ENCODE data around the gene YBX2. TPM values are rescaled to one million over a fixed set of nuclear protein-coding genes. Genes with fewer than 3 reads are reported as not detected.

The YBX2 gene
- total RNA-seq, 1 experiment from 2014 or later = not detected

GRCh38 chr17:7311110-7311705 is 16.8 kb upstream of the YBX2 start:
- H3K9me3 ChIP-seq (ENCODE audit: low read length) = no peaks in the 10 kb centered on the region
- no peaks in the 10 kb centered on the region for H3K27me3 ChIP-seq (ENCODE audit: low read length)
- peaks cover 46% of the 10 kb centered on the region for H4K20me1 ChIP-seq (ENCODE audit: insufficient read depth, low read depth, low read length)
- H3K79me2 ChIP-seq (ENCODE audit: low read length) = peaks cover 36% of the 10 kb centered on the region
- H3K36me3 ChIP-seq (ENCODE audit: insufficient read depth, low read length) = peaks cover 47% of the 10 kb centered on the region
- H3K4me1 ChIP-seq (ENCODE audit: low read length) = peaks cover 64% of the 10 kb centered on the region
- H3K9me2 ChIP-seq (replicated peaks; ENCODE audit: insufficient read depth, low read length) = no peaks in the 10 kb centered on the region
- H3K9ac ChIP-seq (ENCODE audit: low read length) = peak overlapping the region; percentile 22; the same call in 1 of the 2 replicates
- no peak overlapping the region for H2AFZ ChIP-seq (ENCODE audit: low read length)
- no peak overlapping the region; the same call in 1 of the 2 replicates for H3K27ac ChIP-seq (ENCODE audit: low read length)
- no peak overlapping the region for H3K4me3 ChIP-seq (ENCODE audit: low read length)
- DNase-seq = no peak
- peak overlapping the region; percentile 85 for H3K4me2 ChIP-seq (ENCODE audit: low read depth, low read length, poor library complexity, severe bottlenecking)

DNA sequence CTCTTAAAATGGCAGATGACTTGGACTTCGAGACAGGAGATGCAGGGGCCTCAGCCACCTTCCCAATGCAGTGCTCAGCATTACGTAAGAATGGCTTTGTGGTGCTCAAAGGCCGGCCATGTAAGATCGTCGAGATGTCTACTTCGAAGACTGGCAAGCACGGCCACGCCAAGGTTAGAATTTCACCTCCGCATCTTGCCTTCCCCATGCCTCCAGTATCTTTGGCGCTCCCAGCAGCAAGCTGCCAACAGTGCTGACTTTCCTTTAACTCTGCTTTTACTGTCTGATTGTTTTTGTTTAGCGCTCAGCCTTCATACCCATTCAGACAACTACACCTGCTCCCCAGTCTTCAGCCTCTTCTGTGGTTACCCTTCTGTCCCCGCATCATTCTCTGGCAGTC is 15.2 kb upstream of the YBX2 start:
- Histone ChIP-seq H3K4me1 (ENCODE audit: low read length) (peaks cover 56% of the 10 kb centered on the region), H3K9me2 (replicated peaks; ENCODE audit: insufficient read depth, low read length) (no peaks in the 10 kb centered on the region), H3K27ac (ENCODE audit: low read length) (peak overlapping the region; percentile 93), H3K9ac (ENCODE audit: low read length) (peak overlapping the region; percentile 99; the same call in 1 of the 2 replicates), H3K4me3 (ENCODE audit: low read length) (peak overlapping the region; percentile 87; the same call in 1 of the 2 replicates), H3K27me3 (ENCODE audit: low read length) (no peaks in the 10 kb centered on the region), H3K79me2 (ENCODE audit: low read length) (peaks cover 36% of the 10 kb centered on the region), H2AFZ (ENCODE audit: low read length) (no peak overlapping the region), H4K20me1 (ENCODE audit: insufficient read depth, low read depth, low read length) (peaks cover 45% of the 10 kb centered on the region), H3K9me3 (ENCODE audit: low read length) (no peaks in the 10 kb centered on the region), H3K36me3 (ENCODE audit: insufficient read depth, low read length) (peaks cover 47% of the 10 kb centered on the region), H3K4me2 (ENCODE audit: low read depth, low read length, poor library complexity, severe bottlenecking) (peak overlapping the region; percentile 85)
- DNase-seq = no peak

DNA sequence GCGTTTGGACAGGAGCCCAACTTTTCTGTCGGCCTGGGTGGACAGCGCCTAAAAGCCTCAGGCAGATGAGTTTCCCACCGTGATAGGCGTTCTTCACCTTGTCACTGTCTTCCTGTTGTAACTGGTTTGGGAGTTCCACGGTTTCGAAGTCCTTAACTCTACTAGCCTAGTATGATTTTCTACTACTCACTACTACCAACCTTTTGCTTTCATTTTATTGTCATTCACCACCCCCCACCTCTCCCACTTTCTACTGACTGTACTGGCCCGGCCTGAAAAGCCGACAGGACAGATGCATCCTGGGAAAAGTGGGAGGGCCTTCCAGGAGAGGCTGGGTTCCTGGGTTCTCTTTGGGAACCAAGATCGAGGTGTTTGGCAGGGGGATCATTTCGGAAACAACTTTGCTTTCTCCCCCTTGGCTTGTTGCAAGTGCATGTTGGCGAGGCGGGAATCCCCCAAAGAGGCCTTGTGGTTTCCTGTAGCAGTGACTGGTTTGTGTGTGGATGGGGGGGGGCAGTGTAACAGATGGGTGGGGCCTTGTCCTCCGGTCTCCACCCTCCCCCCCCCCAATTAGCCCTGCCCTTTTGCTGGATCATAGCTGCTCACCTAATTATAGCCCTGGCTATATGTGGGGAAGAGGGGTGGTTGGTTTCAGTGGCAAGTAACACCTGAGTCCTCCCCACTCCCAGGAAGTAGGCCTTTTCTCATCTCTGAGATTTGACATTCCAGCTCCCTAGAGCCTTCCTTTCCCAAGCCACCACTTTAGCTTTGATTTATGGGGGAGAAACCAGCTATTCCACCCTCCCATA is 14.4 kb upstream of the YBX2 start:
- peak; percentile 79 for DNase-seq
- no peaks in the 10 kb centered on the region for H3K27me3 ChIP-seq (ENCODE audit: low read length)
- H3K4me2 ChIP-seq (ENCODE audit: low read depth, low read length, poor library complexity, severe bottlenecking) = peak overlapping the region; percentile 85
- H4K20me1 ChIP-seq (ENCODE audit: insufficient read depth, low read depth, low read length) = peaks cover 40% of the 10 kb centered on the region
- H3K4me3 ChIP-seq (ENCODE audit: low read length) = peak overlapping the region; percentile 87
- H3K79me2 ChIP-seq (ENCODE audit: low read length) = peaks cover 36% of the 10 kb centered on the region
- no peaks in the 10 kb centered on the region for H3K9me2 ChIP-seq (replicated peaks; ENCODE audit: insufficient read depth, low read length)
- H2AFZ ChIP-seq (ENCODE audit: low read length) = no peak overlapping the region
- H3K9me3 ChIP-seq (ENCODE audit: low read length) = no peaks in the 10 kb centered on the region
- peaks cover 49% of the 10 kb centered on the region for H3K4me1 ChIP-seq (ENCODE audit: low read length)
- peaks cover 47% of the 10 kb centered on the region for H3K36me3 ChIP-seq (ENCODE audit: insufficient read depth, low read length)
- peak overlapping the region; percentile 93 for H3K27ac ChIP-seq (ENCODE audit: low read length)
- H3K9ac ChIP-seq (ENCODE audit: low read length) = peak overlapping the region; percentile 99

DNA sequence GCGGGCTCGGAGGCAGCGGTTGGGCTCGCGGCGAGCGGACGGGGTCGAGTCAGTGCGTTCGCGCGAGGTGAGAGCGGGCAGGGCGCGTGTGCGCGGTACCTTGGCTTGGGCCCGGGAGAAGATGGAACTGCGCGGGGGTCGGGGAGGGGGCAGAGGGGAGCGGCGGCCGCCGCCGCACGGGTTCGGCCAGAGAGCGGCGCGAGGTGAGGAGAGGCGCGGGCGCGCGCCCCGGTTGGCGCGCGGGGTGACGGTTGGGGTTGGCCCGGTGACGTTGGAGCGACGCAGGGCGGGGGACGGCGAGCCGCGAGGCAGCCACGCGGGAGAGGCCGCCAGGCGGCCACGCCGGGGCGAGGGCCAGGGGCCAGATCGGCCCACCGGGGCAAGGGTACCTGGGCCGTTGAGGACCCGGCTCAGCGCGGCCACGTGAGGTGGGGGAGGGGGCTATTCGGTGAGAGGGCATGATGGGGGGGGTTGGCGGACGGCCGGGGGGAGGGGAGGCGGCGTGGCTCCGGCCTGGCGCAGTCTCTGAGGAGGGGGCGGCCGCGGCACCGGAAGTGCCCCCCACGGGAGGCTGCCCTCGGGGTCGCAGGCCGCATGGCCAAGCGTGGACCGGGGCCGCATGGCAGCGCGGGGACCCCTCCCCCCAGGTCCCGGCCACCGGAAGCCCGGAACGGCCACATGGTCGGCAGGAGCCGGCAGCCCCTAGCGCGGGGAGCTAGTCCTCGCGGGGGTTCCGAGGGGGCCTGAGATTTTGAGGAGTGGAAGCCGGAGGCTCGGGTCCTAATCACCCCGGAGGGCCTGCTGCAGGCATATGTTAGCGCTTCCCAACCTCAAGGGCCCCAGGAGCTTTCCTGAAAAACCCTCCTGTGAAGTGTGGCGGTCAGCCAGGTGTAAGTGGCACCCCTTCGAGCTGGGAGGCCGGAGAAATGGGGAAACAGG is 13.5 kb upstream of the YBX2 start:
- H3K9ac ChIP-seq (ENCODE audit: low read length) = peak overlapping the region; percentile 99
- peak; percentile 82 for DNase-seq
- H3K27ac ChIP-seq (ENCODE audit: low read length) = peak overlapping the region; percentile 93
- H3K79me2 ChIP-seq (ENCODE audit: low read length) = peaks cover 36% of the 10 kb centered on the region
- H4K20me1 ChIP-seq (ENCODE audit: insufficient read depth, low read depth, low read length) = peaks cover 37% of the 10 kb centered on the region
- no peaks in the 10 kb centered on the region for H3K27me3 ChIP-seq (ENCODE audit: low read length)
- H3K4me1 ChIP-seq (ENCODE audit: low read length) = peaks cover 41% of the 10 kb centered on the region
- no peak overlapping the region for H2AFZ ChIP-seq (ENCODE audit: low read length)
- no peaks in the 10 kb centered on the region for H3K9me2 ChIP-seq (replicated peaks; ENCODE audit: insufficient read depth, low read length)
- H3K9me3 ChIP-seq (ENCODE audit: low read length) = no peaks in the 10 kb centered on the region
- peak overlapping the region; percentile 87 for H3K4me3 ChIP-seq (ENCODE audit: low read length)
- H3K36me3 ChIP-seq (ENCODE audit: insufficient read depth, low read length) = peaks cover 45% of the 10 kb centered on the region
- peak overlapping the region; percentile 85 for H3K4me2 ChIP-seq (ENCODE audit: low read depth, low read length, poor library complexity, severe bottlenecking)

- peak within 1 kb of the TSS; percentile 93 for H3K27ac ChIP-seq (ENCODE audit: low read length)
- H3K36me3 ChIP-seq (ENCODE audit: insufficient read depth, low read length) = peaks cover 36% of the 10 kb centered on the region
- peak within 1 kb of the TSS; percentile 85 for H3K4me2 ChIP-seq (ENCODE audit: low read depth, low read length, poor library complexity, severe bottlenecking)
- peaks cover 35% of the 10 kb centered on the region for H4K20me1 ChIP-seq (ENCODE audit: insufficient read depth, low read depth, low read length)
- H3K79me2 ChIP-seq (ENCODE audit: low read length) = peaks cover 36% of the 10 kb centered on the region
- H3K4me1 ChIP-seq (ENCODE audit: low read length) = peaks cover 35% of the 10 kb centered on the region
- H3K9me3 ChIP-seq (ENCODE audit: low read length) = no peaks in the 10 kb centered on the region
- H3K9ac ChIP-seq (ENCODE audit: low read length) = peak within 1 kb of the TSS; percentile 99
- peak; percentile 100 for DNase-seq
- H2AFZ ChIP-seq (ENCODE audit: low read length) = peak within 1 kb of the TSS; percentile 88; the same call in 1 of the 2 replicates
- no peaks in the 10 kb centered on the region for H3K9me2 ChIP-seq (replicated peaks; ENCODE audit: insufficient read depth, low read length)
- no peaks in the 10 kb centered on the region for H3K27me3 ChIP-seq (ENCODE audit: low read length)
- H3K4me3 ChIP-seq (ENCODE audit: low read length) = peak within 1 kb of the TSS; percentile 87
Observed at GRCh38 chr17:7306911-7307685, 12.7 kb upstream of the YBX2 start, which contains the start of gene EIF5A. TSS of gene EIF5A (plus strand) at chr17:7307628. CDS start at chr17:7309636, 2,008 bp downstream.

DNA sequence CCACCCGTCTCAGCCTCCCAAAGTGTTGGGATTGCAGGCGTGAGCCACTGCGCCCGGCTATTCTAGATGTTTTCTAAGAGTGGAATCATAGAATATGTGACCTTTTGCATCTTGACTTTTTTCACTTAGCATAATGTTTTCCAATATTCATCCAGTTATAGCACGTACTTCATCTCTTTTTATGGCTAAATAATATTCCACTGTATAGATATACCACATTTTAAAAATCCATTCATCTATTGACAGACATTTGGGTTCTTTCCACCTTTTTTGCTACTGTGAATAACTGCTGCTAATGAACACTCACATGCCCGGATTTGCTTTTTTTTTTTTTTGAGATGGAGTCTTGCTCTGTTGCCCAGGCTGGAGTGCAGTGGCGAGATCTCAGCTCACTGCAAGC is 9.7 kb upstream of the YBX2 start:
- H3K27ac ChIP-seq (ENCODE audit: low read length) = no peak overlapping the region
- H4K20me1 ChIP-seq (ENCODE audit: insufficient read depth, low read depth, low read length) = peaks cover 10% of the 10 kb centered on the region
- H3K79me2 ChIP-seq (ENCODE audit: low read length) = peaks cover 18% of the 10 kb centered on the region
- H3K9me2 ChIP-seq (replicated peaks; ENCODE audit: insufficient read depth, low read length) = no peaks in the 10 kb centered on the region
- no peak overlapping the region for H2AFZ ChIP-seq (ENCODE audit: low read length)
- H3K4me1 ChIP-seq (ENCODE audit: low read length) = peaks cover 10% of the 10 kb centered on the region
- H3K4me3 ChIP-seq (ENCODE audit: low read length) = no peak overlapping the region
- H3K4me2 ChIP-seq (ENCODE audit: low read depth, low read length, poor library complexity, severe bottlenecking) = no peak overlapping the region
- peaks cover 11% of the 10 kb centered on the region for H3K36me3 ChIP-seq (ENCODE audit: insufficient read depth, low read length)
- no peak for DNase-seq
- H3K9me3 ChIP-seq (ENCODE audit: low read length) = no peaks in the 10 kb centered on the region
- H3K9ac ChIP-seq (ENCODE audit: low read length) = no peak overlapping the region
- no peaks in the 10 kb centered on the region for H3K27me3 ChIP-seq (ENCODE audit: low read length)

DNA sequence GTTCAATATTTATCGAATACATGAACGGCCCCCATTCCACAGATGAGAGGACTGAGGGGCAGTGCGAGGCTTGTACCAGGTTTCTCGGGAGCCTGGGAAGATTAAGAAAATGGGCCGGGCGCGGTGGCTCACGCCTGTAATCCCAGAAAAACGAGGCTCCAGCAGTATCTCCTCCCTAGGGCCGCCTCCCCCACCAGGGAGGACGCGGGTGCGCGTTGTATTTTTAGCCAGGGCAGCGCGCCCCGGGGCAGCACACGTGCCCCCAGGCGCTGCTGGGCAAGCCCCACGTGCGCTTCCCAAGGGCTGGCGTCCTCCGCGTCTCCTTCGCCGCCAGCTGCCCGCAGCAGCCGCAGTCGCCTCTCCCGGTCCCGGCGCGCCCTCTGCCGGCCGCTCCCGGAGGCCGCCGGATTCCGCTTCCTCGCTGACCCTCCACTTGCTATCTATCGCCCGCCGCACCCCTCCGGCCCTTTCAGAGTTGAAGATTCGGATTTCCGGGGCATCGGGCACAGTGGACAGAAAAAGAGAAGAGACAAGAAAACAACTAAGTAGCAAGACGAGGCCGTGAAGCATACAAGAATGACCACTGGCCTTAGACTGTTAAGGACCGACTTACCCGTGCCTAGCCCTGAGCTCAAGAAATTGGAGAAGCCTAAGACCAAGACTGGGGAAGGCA is 1.9 kb upstream of the YBX2 start:
- H3K4me3 ChIP-seq (ENCODE audit: low read length) = no peak overlapping the region
- H3K27ac ChIP-seq (ENCODE audit: low read length) = no peak overlapping the region
- no peaks in the 10 kb centered on the region for H3K79me2 ChIP-seq (ENCODE audit: low read length)
- peak overlapping the region; percentile 37; the same call in 1 of the 2 replicates for H3K9ac ChIP-seq (ENCODE audit: low read length)
- no peaks in the 10 kb centered on the region for H3K27me3 ChIP-seq (ENCODE audit: low read length)
- H3K36me3 ChIP-seq (ENCODE audit: insufficient read depth, low read length) = no peaks in the 10 kb centered on the region
- peaks cover 4% of the 10 kb centered on the region for H3K4me1 ChIP-seq (ENCODE audit: low read length)
- no peaks in the 10 kb centered on the region for H3K9me3 ChIP-seq (ENCODE audit: low read length)
- H2AFZ ChIP-seq (ENCODE audit: low read length) = peak overlapping the region; percentile 13; the same call in 1 of the 2 replicates
- peak; percentile 90 for DNase-seq
- no peaks in the 10 kb centered on the region for H3K9me2 ChIP-seq (replicated peaks; ENCODE audit: insufficient read depth, low read length)
- H4K20me1 ChIP-seq (ENCODE audit: insufficient read depth, low read depth, low read length) = no peaks in the 10 kb centered on the region
- H3K4me2 ChIP-seq (ENCODE audit: low read depth, low read length, poor library complexity, severe bottlenecking) = peak overlapping the region; percentile 48

Data from Karpas-422 (cell line).